Adrenal gland (tissue), 12 donors: ENCODE results near the gene LHFPL6. TPM values are rescaled to one million over a fixed set of nuclear protein-coding genes. Genes with fewer than 3 reads are reported as not detected.

Source experiments
- DNase-seq, 7 donors: peaks; one replicate each; pipeline ENCODE4 v3.0.0-alpha.2; 2019 to 2020
- H3K27ac ChIP-seq, 5 donors: fragments of 200-600 bp; sonication (generic) in 4 of 5; 1 replicate in 3 of 5; 2 replicates in 2 of 5; pipeline versions ENCODE4 v1.5.1 to v1.8.0; 2016 to 2020; ENCODE audit warnings: mild to moderate bottlenecking in 1 of 5
- H3K27me3 ChIP-seq: fragments of 200-600 bp; 2 replicates; pipeline ENCODE4 v1.8.0; 2021
- H3K36me3 ChIP-seq, 2 donors: fragments of 200-600 bp; replicated peaks in 1 of 2; 1 replicate in 1 of 2; 2 replicates in 1 of 2; pipeline versions ENCODE4 v1.5.1 to v1.8.0; 2018 to 2022
- H3K4me1 ChIP-seq, 2 donors: fragments of 200-600 bp; replicated peaks in 1 of 2; 1 replicate in 1 of 2; 2 replicates in 1 of 2; pipeline versions ENCODE4 v1.5.1 to v1.8.0; 2018 to 2021
- H3K4me3 ChIP-seq, 4 donors: fragments of 200-600 bp; sonication (generic) in 3 of 4; one replicate each; pipeline ENCODE4 v1.5.1; 2016 to 2018
- H3K9me3 ChIP-seq, 3 donors: fragments of 200-600 bp; sonication (generic) in 1 of 3; replicated peaks in 1 of 3; 1 replicate in 2 of 3; 2 replicates in 1 of 3; pipeline versions ENCODE4 v1.5.1 to v1.8.0; 2016 to 2021
- POLR2A ChIP-seq, 2 donors: fragments of 450-650 bp; IDR thresholded peaks; one replicate each; pipeline ENCODE4 v1.6.1; 2017; ENCODE audit warnings: antibody characterized with exemption in 2 of 2, mild to moderate bottlenecking in 2 of 2, moderate library complexity in 1 of 2
- WGBS, 4 donors: extraction: QIAGEN DNeasy Blood & Tissue Kit in 2 of 4; methylation state at CpG; one replicate each; pipeline versions ENCODE4 v1.1.5 to v1.1.7; 2013 to 2017; 5-methylcytosine and 5-hydroxymethylcytosine counted together
- intact Hi-C, 2 donors: fragments of 100-400 bp; cut with DNase I; formaldehyde crosslinking; loops; one replicate each; pipeline versions ENCODE4 v1.14.1 to v1.15.0; 2022 to 2023
- polyA plus RNA-seq, 3 donors: library from polyadenylated mRNA; stranded (reverse); fragments of 200-250 nt in 2 of 3; fragments of 350-450 nt in 1 of 3; fragmentation: Illumina TruSeq in 1 of 3; extraction: RNeasy Lipid Tissue Mini Kit (QIAGEN cat#74804) in 1 of 3; gene quantifications; one replicate each; pipeline ENCODE4 v1.2.3, GENCODE V29; 2013 to 2014
- total RNA-seq, 9 donors: library from RNA; depleted of rRNA in 4 of 9; stranded (reverse); fragments of >200 nt in 4 of 9; fragments of 120-200 nt in 1 of 9; fragmentation: NEBNext Ultra II Directional in 1 of 9; extraction: Animal tissue kit (Norgen Biotek cat#: 25700) in 1 of 9; gene quantifications; one replicate each; pipeline versions ENCODE4 v1.1.0 to v1.2.4, GENCODE V29; 2013 to 2023
- TF ChIP-seq, protein P1 (sequence below), 6 experiments: fragments of 450-650 bp in 4 of 6; fragments of 200-600 bp in 2 of 6; sonication (generic) in 1 of 6; IDR thresholded peaks; 1 replicate in 5 of 6; 2 replicates in 1 of 6; pipeline versions ENCODE4 v1.5.1 to v1.8.0; 2016 to 2021; ENCODE audit warnings: antibody characterized with exemption in 6 of 6, mild to moderate bottlenecking in 2 of 6, moderate library complexity in 1 of 6
- donor health status: healthy with polysubstance abuse.
- donor health status: Bipolar disorder and iron deficiency.
- donor health status: DM: yes; HTN: yes; CAD: no.
- donor health status: DM: no; HTN: no; CAD: no.
- donor health status: DM: no; HTN: no; CAD: no.
- donor health status: DM: yes; HTN: yes; CAD: no.

The LHFPL6 gene
- total and polyA plus RNA-seq, 12 donors = 28.9 to 113 (median 46.6) TPM

- Histone ChIP-seq H3K9me3 (no peaks in the 10 kb centered on the region), H3K36me3 (no peaks in the 10 kb centered on the region), H3K4me3 (no peak overlapping the region), H3K4me1 (no peaks in the 10 kb centered on the region), H3K27ac (no peak overlapping the region), H3K27me3 (no peaks in the 10 kb centered on the region)
- 75 to 84% (median 79%) methylated on average over 1 of the region's 1 CpG for WGBS, 4 donors
- no peak for DNase-seq
- intact Hi-C loops = no loop called here
- TF ChIP-seq POLR2A (IDR thresholded peaks at IDR 0.05) = no peak
- TF ChIP-seq, protein P1, sequence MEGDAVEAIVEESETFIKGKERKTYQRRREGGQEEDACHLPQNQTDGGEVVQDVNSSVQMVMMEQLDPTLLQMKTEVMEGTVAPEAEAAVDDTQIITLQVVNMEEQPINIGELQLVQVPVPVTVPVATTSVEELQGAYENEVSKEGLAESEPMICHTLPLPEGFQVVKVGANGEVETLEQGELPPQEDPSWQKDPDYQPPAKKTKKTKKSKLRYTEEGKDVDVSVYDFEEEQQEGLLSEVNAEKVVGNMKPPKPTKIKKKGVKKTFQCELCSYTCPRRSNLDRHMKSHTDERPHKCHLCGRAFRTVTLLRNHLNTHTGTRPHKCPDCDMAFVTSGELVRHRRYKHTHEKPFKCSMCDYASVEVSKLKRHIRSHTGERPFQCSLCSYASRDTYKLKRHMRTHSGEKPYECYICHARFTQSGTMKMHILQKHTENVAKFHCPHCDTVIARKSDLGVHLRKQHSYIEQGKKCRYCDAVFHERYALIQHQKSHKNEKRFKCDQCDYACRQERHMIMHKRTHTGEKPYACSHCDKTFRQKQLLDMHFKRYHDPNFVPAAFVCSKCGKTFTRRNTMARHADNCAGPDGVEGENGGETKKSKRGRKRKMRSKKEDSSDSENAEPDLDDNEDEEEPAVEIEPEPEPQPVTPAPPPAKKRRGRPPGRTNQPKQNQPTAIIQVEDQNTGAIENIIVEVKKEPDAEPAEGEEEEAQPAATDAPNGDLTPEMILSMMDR (IDR thresholded peaks at IDR 0.05) = no peak
Observed at GRCh38 chr13:39623466-39623865, 20.5 kb upstream of the LHFPL6 start.

- Histone ChIP-seq H3K4me3 (no peak overlapping the region), H3K27ac (no peak overlapping the region), H3K36me3 (no peaks in the 10 kb centered on the region), H3K27me3 (no peaks in the 10 kb centered on the region), H3K9me3 (no peaks in the 10 kb centered on the region), H3K4me1 (no peaks in the 10 kb centered on the region)
- intact Hi-C loops = loop anchor here (10.0 kb wide), 2 partner anchors 474 to 564 kb away; no protein-coding TSS in a partner anchor
- 45 to 68% (median 49%) methylated on average over 1 of the region's 1 CpG for WGBS, 4 donors
- DNase-seq = no peak
- TF ChIP-seq, protein P1 (IDR thresholded peaks at IDR 0.05) = no peak
- TF ChIP-seq POLR2A (IDR thresholded peaks at IDR 0.05) = no peak
Observed at GRCh38 chr13:39618561-39618960, 15.6 kb upstream of the LHFPL6 start.

- Histone ChIP-seq H3K27ac (no peak overlapping the region), H3K36me3 (no peaks in the 10 kb centered on the region), H3K27me3 (no peaks in the 10 kb centered on the region), H3K4me3 (no peak overlapping the region), H3K4me1 (no peaks in the 10 kb centered on the region), H3K9me3 (no peaks in the 10 kb centered on the region)
- WGBS, 4 donors = 26 to 34% (median 32%) methylated on average over 10 of the region's 10 CpGs
- TF ChIP-seq POLR2A (IDR thresholded peaks at IDR 0.05) = no peak
- TF ChIP-seq, protein P1 (IDR thresholded peaks at IDR 0.05) = peak; percentile 62 to 89 (median 74)
- intact Hi-C loops = loop anchor here (10.0 kb wide), 2 partner anchors 471 to 561 kb away; no protein-coding TSS in a partner anchor
- peak; percentile 31 to 67 (median 46) for DNase-seq
Observed at GRCh38 chr13:39616087-39616694, 13.2 kb upstream of the LHFPL6 start.

DNA sequence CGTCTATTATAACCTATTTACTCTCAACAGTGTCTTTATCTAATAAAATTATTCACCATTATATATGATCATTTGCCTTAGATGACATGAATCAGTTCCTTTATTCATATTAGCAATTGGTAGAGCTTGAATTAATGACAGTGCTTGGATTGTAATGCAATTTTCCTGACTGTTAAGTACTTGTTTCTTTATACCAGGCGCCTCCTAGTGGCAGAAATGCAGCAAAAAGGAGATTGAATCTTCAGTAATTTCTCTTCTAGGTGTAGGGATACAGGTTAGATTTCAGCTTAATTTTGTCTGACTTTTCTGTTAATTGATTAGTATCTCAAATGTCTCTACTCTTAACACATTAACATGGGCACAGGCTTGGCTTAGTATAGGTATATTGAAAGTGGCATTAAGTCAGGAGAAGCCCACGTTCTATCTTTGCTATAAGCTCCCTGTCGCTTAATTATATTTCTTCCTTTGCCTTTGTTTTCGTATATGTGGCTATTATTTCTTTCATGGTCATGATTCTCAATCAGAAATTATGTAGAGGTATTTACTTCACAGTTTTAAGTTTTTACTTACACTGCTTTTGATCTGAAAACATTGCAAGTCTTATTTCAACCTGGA is 9.1 kb upstream of the LHFPL6 start:
- 52 to 60% (median 55%) methylated on average over 5 of the region's 5 CpGs for WGBS, 4 donors
- Histone ChIP-seq H3K4me1 (no peaks in the 10 kb centered on the region), H3K9me3 (no peaks in the 10 kb centered on the region), H3K4me3 (no peak overlapping the region), H3K27ac (no peak overlapping the region), H3K27me3 (no peaks in the 10 kb centered on the region), H3K36me3 (no peaks in the 10 kb centered on the region)
- peak; percentile 63 to 87 (median 79) for DNase-seq
- intact Hi-C loops = loop anchor here (2.0 to 10.0 kb wide), 4 partner anchors 195 to 557 kb away; no protein-coding TSS in a partner anchor
- TF ChIP-seq POLR2A (IDR thresholded peaks at IDR 0.05) = no peak
- TF ChIP-seq, protein P1 (IDR thresholded peaks at IDR 0.05) = peak; percentile 78 to 90 (median 84)
